Aorta (tissue), 5 donors: Measurements from ENCODE around the gene SUSD6. TPM values are rescaled to one million over a fixed set of nuclear protein-coding genes. Genes with fewer than 3 reads are reported as not detected.
A peak's percentile ranks its signal among the peaks of the same experiment; 100 is the strongest.

Experiments
- ATAC-seq: fragments of 200-7000 bp; cut with Tn5 transposase; one replicate; pipeline ENCODE4 v1.9.1; 2022; ENCODE audit warnings: moderate library complexity; ENCODE audit not compliant: low FRiP score
- DNase-seq, 2 donors: peaks; one replicate each; pipeline ENCODE4 v3.0.0-alpha.2; 2020
- H3K27ac ChIP-seq, 2 donors: one replicate each; pipeline ENCODE4 v1.5.1; 2013; ENCODE audit warnings: low read length in 2 of 2, mild to moderate bottlenecking in 2 of 2, moderate library complexity in 2 of 2, control low read depth in 1 of 2, inconsistent platforms in 1 of 2, low read depth in 1 of 2
- H3K27me3 ChIP-seq, 2 donors: one replicate each; pipeline ENCODE4 v1.6.1; 2013; ENCODE audit warnings: control low read depth in 1 of 2, low read length in 1 of 2, mild to moderate bottlenecking in 1 of 2, moderate library complexity in 1 of 2; ENCODE audit not compliant: insufficient read depth in 2 of 2, control insufficient read depth in 1 of 2
- H3K36me3 ChIP-seq, 2 donors: one replicate each; pipeline ENCODE4 v1.6.1; 2013; ENCODE audit warnings: control low read depth in 1 of 2, low read length in 1 of 2, mild to moderate bottlenecking in 1 of 2; ENCODE audit not compliant: insufficient read depth in 2 of 2, control insufficient read depth in 1 of 2
- H3K4me1 ChIP-seq, 2 donors: one replicate each; pipeline ENCODE4 v1.6.1; 2013; ENCODE audit warnings: low read length in 2 of 2, control low read depth in 1 of 2, mild to moderate bottlenecking in 1 of 2, moderate library complexity in 1 of 2; ENCODE audit not compliant: insufficient read depth in 2 of 2, control insufficient read depth in 1 of 2
- H3K4me3 ChIP-seq, 2 donors: one replicate each; pipeline ENCODE4 v1.5.1; 2013; ENCODE audit warnings: low read length in 2 of 2, control low read depth in 1 of 2, mild to moderate bottlenecking in 1 of 2
- H3K9me3 ChIP-seq: one replicate; pipeline ENCODE4 v1.6.1; 2013; ENCODE audit warnings: mild to moderate bottlenecking, low read length; ENCODE audit not compliant: control insufficient read depth
- WGBS, 2 donors: extraction: QIAGEN DNeasy Blood & Tissue Kit; methylation state at CpG; one replicate each; pipeline ENCODE4 v1.1.7; 2013; 5-methylcytosine and 5-hydroxymethylcytosine counted together
- intact Hi-C, 2 donors: fragments of 100-400 bp; cut with DNase I; formaldehyde crosslinking; loops; one replicate each; pipeline versions ENCODE4 v1.14.2 to v1.15.0; 2022
- polyA plus RNA-seq, 2 donors: library from polyadenylated mRNA; stranded (reverse); fragments of 200-250 nt; gene quantifications; one replicate each; pipeline ENCODE4 v1.2.3, GENCODE V29; 2013
- total RNA-seq, 2 donors: library from RNA; stranded (reverse); fragmentation: NEBNext Ultra II Directional; extraction: Animal tissue kit (Norgen Biotek cat#: 25700); gene quantifications; one replicate each; pipeline ENCODE4 v1.2.1, GENCODE V29; 2021
- donor health status: healthy with polysubstance abuse.
- donor health status: Bipolar disorder and iron deficiency.
- donor health status: DM: no; HTN: no; CAD: no.
- donor health status: DM: no; HTN: no; CAD: no.
- donor health status: DM: yes; HTN: yes; CAD: no.

Gene SUSD6
- total and polyA plus RNA-seq, 4 donors = 7.4 to 59.9 (median 33.7) TPM

- 71 to 79% methylated on average over 3 of the region's 3 CpGs for WGBS, 2 donors
- DNase-seq (no peak), ATAC-seq (no peak)
- H3K9me3 ChIP-seq = peaks cover 2% of the 10 kb centered on the region
- no peaks in the 10 kb centered on the region for H3K36me3 ChIP-seq
- H3K4me1 ChIP-seq = no peaks in the 10 kb centered on the region
- no peak overlapping the region for H3K4me3 ChIP-seq
- intact Hi-C loops = loop anchor here in 1 of 2 donors (5.0 kb wide), 1 partner anchor 127 kb away; no protein-coding TSS in a partner anchor
- no peak overlapping the region for H3K27ac ChIP-seq
- H3K27me3 ChIP-seq = no peaks in the 10 kb centered on the region
These were observed 11.0 kb upstream of the SUSD6 start for GRCh38 chr14:69600304-69600891.

- Histone ChIP-seq H3K4me1 (no peaks in the 10 kb centered on the region), H3K36me3 (no peaks in the 10 kb centered on the region), H3K4me3 (no peak overlapping the region), H3K9me3 (no peaks in the 10 kb centered on the region), H3K27ac (no peak overlapping the region), H3K27me3 (no peaks in the 10 kb centered on the region)
- DNase-seq (peak in 1 of 2 donors; percentile 26), ATAC-seq (no peak)
- intact Hi-C loops = no loop called here
These were observed 5.7 kb upstream of the SUSD6 start for GRCh38 chr14:69605738-69606137.

- WGBS, 2 donors = 91 to 93% methylated on average over 5 of the region's 5 CpGs
- Histone ChIP-seq H3K4me3 (no peak overlapping the region), H3K9me3 (no peaks in the 10 kb centered on the region), H3K4me1 (no peaks in the 10 kb centered on the region), H3K36me3 (no peaks in the 10 kb centered on the region), H3K27me3 (no peaks in the 10 kb centered on the region), H3K27ac (no peak overlapping the region)
- no peak for ATAC-seq
- intact Hi-C loops = no loop called here
- no peak for DNase-seq
These were observed 4.9 kb upstream of the SUSD6 start for GRCh38 chr14:69606258-69607184.

GRCh38 chr14:69610020-69610873, 1.1 kb upstream of the SUSD6 start:
- H3K27me3 ChIP-seq = no peaks in the 10 kb centered on the region
- H3K36me3 ChIP-seq = no peaks in the 10 kb centered on the region
- no peak for ATAC-seq
- H3K9me3 ChIP-seq = no peaks in the 10 kb centered on the region
- intact Hi-C loops = loop anchor here (2.0 to 5.0 kb wide), 4 partner anchors 37 to 107 kb away; no protein-coding TSS in a partner anchor
- peaks cover under 1 to 3% of the 10 kb centered on the region in 2 donors for H3K4me1 ChIP-seq
- no peak for DNase-seq
- WGBS, 2 donors = 61 to 73% methylated on average over 8 of the region's 8 CpGs
- peak overlapping the region in 1 of 2 donors; percentile 36 for H3K4me3 ChIP-seq
- peak overlapping the region; percentile 78 to 83 for H3K27ac ChIP-seq

- Histone ChIP-seq H3K4me3 (peak overlapping the region; percentile 36 to 75), H3K27me3 (no peaks in the 10 kb centered on the region), H3K27ac (peak overlapping the region; percentile 78 to 83), H3K9me3 (no peaks in the 10 kb centered on the region), H3K4me1 (peaks cover 3 to 6% of the 10 kb centered on the region in 2 donors), H3K36me3 (no peaks in the 10 kb centered on the region)
- no peak for DNase-seq
- intact Hi-C loops = loop anchor here (2.0 to 5.0 kb wide), 4 partner anchors 36 to 106 kb away; no protein-coding TSS in a partner anchor
- ATAC-seq = no peak
- 4 to 5% methylated on average over 8 of the region's 8 CpGs for WGBS, 2 donors
These were observed 573 bp upstream of the SUSD6 start for GRCh38 chr14:69610874-69611171.

GRCh38 chr14:69612014-69612782, 802 bp downstream of the SUSD6 start:
- intact Hi-C loops = loop anchor here in 1 of 2 donors (5.0 kb wide), 2 partner anchors 35 to 55 kb away; no protein-coding TSS in a partner anchor
- ATAC-seq (peak; percentile 45), DNase-seq (peak; percentile 51 to 80)
- Histone ChIP-seq H3K9me3 (no peaks in the 10 kb centered on the region), H3K4me1 (peaks cover 3 to 10% of the 10 kb centered on the region in 2 donors), H3K36me3 (no peaks in the 10 kb centered on the region), H3K4me3 (peak overlapping the region; percentile 68 to 96), H3K27ac (peak overlapping the region; percentile 85 to 100), H3K27me3 (no peaks in the 10 kb centered on the region)
- 0% methylated on average over 30 to 47 of the region's 47 CpGs for WGBS, 2 donors

- peak overlapping the region; percentile 85 to 100 for H3K27ac ChIP-seq
- no peaks in the 10 kb centered on the region for H3K36me3 ChIP-seq
- no peak for ATAC-seq
- peak overlapping the region; percentile 68 to 96 for H3K4me3 ChIP-seq
- no peaks in the 10 kb centered on the region for H3K27me3 ChIP-seq
- intact Hi-C loops = loop anchor here in 1 of 2 donors (5.0 kb wide), 2 partner anchors 35 to 55 kb away; no protein-coding TSS in a partner anchor
- no peak for DNase-seq
- peaks cover 3 to 10% of the 10 kb centered on the region in 2 donors for H3K4me1 ChIP-seq
- 2% methylated on average over 2 of the region's 2 CpGs for WGBS, 2 donors
- H3K9me3 ChIP-seq = no peaks in the 10 kb centered on the region
These were observed 1.4 kb downstream of the SUSD6 start for GRCh38 chr14:69612783-69613130.
